LHCN-M2 (cell line): ENCODE measurements around the gene PODXL2. TPM values are rescaled to one million over a fixed set of nuclear protein-coding genes. Genes with fewer than 3 reads are reported as not detected.

Experiments
- DNase-seq: peaks from one replicate; pipeline ENCODE4 v3.0.0-alpha.2; 2012; ENCODE audit warnings: low read depth
- polyA plus RNA-seq: library from polyadenylated mRNA; unstranded; fragments of >200 nt; gene quantifications from one replicate; pipeline ENCODE4 v1.2.1, GENCODE V29; 2012; ENCODE audit warnings: missing spikeins
- total RNA-seq: library from RNA; depleted of rRNA; stranded (reverse); fragments of >200 nt; gene quantifications from 2 replicates; pipeline ENCODE4 v1.2.3, GENCODE V29; 2014; rRNA removed

PODXL2 gene
- 4.3 and 6.1 TPM in 2 replicates for total RNA-seq
- polyA plus RNA-seq = 2.1 TPM

- DNase-seq = peak; percentile 19
Measured at GRCh38 chr3:127628788-127629466, at the start of gene PODXL2. Gene PODXL2 (plus strand): TSS chr3:127629185. CDS start chr3:127629220, 35 bp downstream.

GRCh38 chr3:127580327-127581060, 48.5 kb upstream of the PODXL2 start:
- DNase-seq = no peak

GRCh38 chr3:127584734-127585133, 44.3 kb upstream of the PODXL2 start:
- no peak for DNase-seq

- no peak for DNase-seq
Measured at GRCh38 chr3:127585163-127585812, 43.7 kb upstream of the PODXL2 start.

GRCh38 chr3:127585813-127586413, 43.1 kb upstream of the PODXL2 start:
- no peak for DNase-seq

- no peak for DNase-seq
Measured at GRCh38 chr3:127587876-127588275, 41.1 kb upstream of the PODXL2 start.

GRCh38 chr3:127588806-127589577, 40.0 kb upstream of the PODXL2 start:
- peak; percentile 70 for DNase-seq

GRCh38 chr3:127589600-127590281, 39.2 kb upstream of the PODXL2 start:
- no peak for DNase-seq

GRCh38 chr3:127590282-127590592, 38.7 kb upstream of the PODXL2 start:
- no peak for DNase-seq

GRCh38 chr3:127590593-127591465, 38.2 kb upstream of the PODXL2 start, which contains the start of gene TPRA1:
Gene TPRA1 (minus strand): TSS chr3:127590733. CDS start chr3:127580146, 10,587 bp downstream.
- peak; percentile 98 for DNase-seq

- DNase-seq = no peak
Measured at GRCh38 chr3:127593178-127593577, 35.8 kb upstream of the PODXL2 start.

GRCh38 chr3:127595303-127595702, 33.7 kb upstream of the PODXL2 start:
- no peak for DNase-seq

- DNase-seq = no peak
Measured at GRCh38 chr3:127597020-127597771, 31.8 kb upstream of the PODXL2 start.

- no peak for DNase-seq
Measured at GRCh38 chr3:127598841-127599570, 30.0 kb upstream of the PODXL2 start.

- DNase-seq = no peak
Measured at GRCh38 chr3:127600749-127601456, 28.1 kb upstream of the PODXL2 start.

GRCh38 chr3:127604035-127604434, 24.9 kb upstream of the PODXL2 start:
- DNase-seq = no peak

- no peak for DNase-seq
Measured at GRCh38 chr3:127604546-127605165, 24.3 kb upstream of the PODXL2 start.
